Testis (tissue), 2 donors: ENCODE results near the gene NPEPPS.
"Not testable (repeated sequence)": the region's sequence is repeated elsewhere in the genome, so short reads cannot be mapped to it uniquely, and the experiment has no call there.

Source experiments
- CTCF ChIP-seq, 3 experiments: fragments of 450-650 bp in 2 of 3; fragments of 200-600 bp in 1 of 3; sonication (generic) in 1 of 3; IDR thresholded peaks; one replicate each; pipeline ENCODE4 v1.5.1; 2016 to 2019; ENCODE audit warnings: antibody characterized with exemption in 3 of 3, mild to moderate bottlenecking in 2 of 3, moderate library complexity in 1 of 3
- POLR2A ChIP-seq: fragments of 450-650 bp; IDR thresholded peaks from one replicate; pipeline ENCODE4 v1.6.1; 2017; ENCODE audit warnings: antibody characterized with exemption, mild to moderate bottlenecking, moderate library complexity

- TF ChIP-seq CTCF (IDR thresholded peaks at IDR 0.05); POLR2A: not testable (repeated sequence)
These were observed 62.6 kb downstream of the NPEPPS start for GRCh38 chr17:47593522-47593921.
